ENCODE data around the gene ZCCHC17.

The ZCCHC17 gene

GRCh38 chr1:31356427-31356826 is 59.6 kb downstream of the ZCCHC17 start:
- H3K36me3 ChIP-seq (replicated peaks; ENCODE audit: insufficient read depth, low read length): no peaks in the 10 kb centered on the region
- H3K4me2 ChIP-seq (ENCODE audit: low read depth, low read length): no peak overlapping the region
- H4K20me1 ChIP-seq (ENCODE audit: insufficient read depth, low read length): no peaks in the 10 kb centered on the region
- H3K4me1 ChIP-seq (ENCODE audit: low read length): no peaks in the 10 kb centered on the region
- H3K9me3 ChIP-seq (replicated peaks; ENCODE audit: insufficient read depth, low read length): no peaks in the 10 kb centered on the region
- H3K9ac ChIP-seq (ENCODE audit: low read length): no peak overlapping the region
- H3K27me3 ChIP-seq (replicated peaks; ENCODE audit: insufficient read depth, low read length): no peaks in the 10 kb centered on the region
- no peak overlapping the region for H3K4me3 ChIP-seq (ENCODE audit: low read length)
- TF ChIP-seq EZH2 (optimal IDR thresholded peaks at IDR 0.05; ENCODE audit: low read depth, low read length) (no peak), EZH2phosphoT487 (IDR thresholded peaks at IDR 0.05; ENCODE audit: low read length) (no peak)
- TF ChIP-seq, protein P1, sequence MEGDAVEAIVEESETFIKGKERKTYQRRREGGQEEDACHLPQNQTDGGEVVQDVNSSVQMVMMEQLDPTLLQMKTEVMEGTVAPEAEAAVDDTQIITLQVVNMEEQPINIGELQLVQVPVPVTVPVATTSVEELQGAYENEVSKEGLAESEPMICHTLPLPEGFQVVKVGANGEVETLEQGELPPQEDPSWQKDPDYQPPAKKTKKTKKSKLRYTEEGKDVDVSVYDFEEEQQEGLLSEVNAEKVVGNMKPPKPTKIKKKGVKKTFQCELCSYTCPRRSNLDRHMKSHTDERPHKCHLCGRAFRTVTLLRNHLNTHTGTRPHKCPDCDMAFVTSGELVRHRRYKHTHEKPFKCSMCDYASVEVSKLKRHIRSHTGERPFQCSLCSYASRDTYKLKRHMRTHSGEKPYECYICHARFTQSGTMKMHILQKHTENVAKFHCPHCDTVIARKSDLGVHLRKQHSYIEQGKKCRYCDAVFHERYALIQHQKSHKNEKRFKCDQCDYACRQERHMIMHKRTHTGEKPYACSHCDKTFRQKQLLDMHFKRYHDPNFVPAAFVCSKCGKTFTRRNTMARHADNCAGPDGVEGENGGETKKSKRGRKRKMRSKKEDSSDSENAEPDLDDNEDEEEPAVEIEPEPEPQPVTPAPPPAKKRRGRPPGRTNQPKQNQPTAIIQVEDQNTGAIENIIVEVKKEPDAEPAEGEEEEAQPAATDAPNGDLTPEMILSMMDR (IDR thresholded peaks at IDR 0.05; ENCODE audit: low read length): no peak
- H3K27ac ChIP-seq (ENCODE audit: low read length): no peak overlapping the region
- H3K9me2 ChIP-seq (replicated peaks; ENCODE audit: insufficient read depth, low read length): no peaks in the 10 kb centered on the region
- H3F3A ChIP-seq (ENCODE audit: insufficient read depth, low read length): no peaks in the 10 kb centered on the region
- no peak for DNase-seq
- no peaks in the 10 kb centered on the region for H3K79me2 ChIP-seq (ENCODE audit: low read length)
- H2AFZ ChIP-seq (ENCODE audit: low read length): no peak overlapping the region

DNA sequence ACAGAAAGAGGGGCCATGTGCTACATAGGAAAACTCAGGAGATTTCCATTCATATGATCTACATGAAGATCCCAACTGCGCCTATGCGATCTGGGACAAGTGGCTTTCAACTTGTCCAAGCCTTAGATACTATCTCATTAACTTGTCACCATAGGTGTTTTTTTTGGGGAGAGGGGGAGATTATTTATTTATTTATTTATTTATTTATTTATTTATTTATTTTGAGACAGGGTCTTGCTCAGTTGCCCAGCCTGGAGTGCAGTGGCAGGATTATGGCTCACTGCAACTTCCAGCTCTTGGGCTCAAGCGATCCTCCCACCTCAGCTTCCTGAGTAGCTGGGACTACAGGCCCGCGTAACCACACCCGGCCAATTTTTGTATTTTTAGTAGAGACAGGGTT is 64.8 kb downstream of the ZCCHC17 start:
- TF ChIP-seq EZH2phosphoT487 (IDR thresholded peaks at IDR 0.05; ENCODE audit: low read length) (no peak), EZH2 (optimal IDR thresholded peaks at IDR 0.05; ENCODE audit: low read depth, low read length) (no peak)
- TF ChIP-seq, protein P1 (IDR thresholded peaks at IDR 0.05; ENCODE audit: low read length): no peak
- H3K9me2 ChIP-seq (replicated peaks; ENCODE audit: insufficient read depth, low read length): no peaks in the 10 kb centered on the region
- no peaks in the 10 kb centered on the region for H3F3A ChIP-seq (ENCODE audit: insufficient read depth, low read length)
- DNase-seq: no peak
- H3K36me3 ChIP-seq (replicated peaks; ENCODE audit: insufficient read depth, low read length): no peaks in the 10 kb centered on the region
- H3K9me3 ChIP-seq (replicated peaks; ENCODE audit: insufficient read depth, low read length): no peaks in the 10 kb centered on the region
- H3K27ac ChIP-seq (ENCODE audit: low read length): no peak overlapping the region
- no peaks in the 10 kb centered on the region for H4K20me1 ChIP-seq (ENCODE audit: insufficient read depth, low read length)
- H3K4me2 ChIP-seq (ENCODE audit: low read depth, low read length): no peak overlapping the region
- H3K9ac ChIP-seq (ENCODE audit: low read length): no peak overlapping the region
- H2AFZ ChIP-seq (ENCODE audit: low read length): no peak overlapping the region
- no peaks in the 10 kb centered on the region for H3K27me3 ChIP-seq (replicated peaks; ENCODE audit: insufficient read depth, low read length)
- H3K79me2 ChIP-seq (ENCODE audit: low read length): no peaks in the 10 kb centered on the region
- H3K4me3 ChIP-seq (ENCODE audit: low read length): no peak overlapping the region
- no peaks in the 10 kb centered on the region for H3K4me1 ChIP-seq (ENCODE audit: low read length)

DNA sequence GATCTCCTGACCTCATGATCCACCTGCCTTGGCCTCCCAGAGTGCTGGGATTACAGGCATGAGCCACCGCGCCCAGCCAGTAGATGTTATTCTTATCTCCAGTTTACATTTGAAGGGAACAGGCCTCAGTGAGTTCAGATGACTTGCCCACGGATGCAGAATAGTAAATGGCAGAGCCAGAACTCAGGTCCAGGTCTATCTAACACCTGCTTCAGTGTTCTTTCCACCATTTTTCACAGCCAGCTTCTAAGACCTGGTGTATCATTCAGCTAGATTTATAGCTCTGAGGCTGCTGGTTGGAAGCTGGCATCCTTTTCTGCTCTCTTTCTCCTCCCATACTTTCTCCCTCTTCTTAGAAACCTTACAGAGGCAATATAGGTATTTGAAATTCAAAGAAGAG is 65.2 kb downstream of the ZCCHC17 start:
- no peaks in the 10 kb centered on the region for H3K9me2 ChIP-seq (replicated peaks; ENCODE audit: insufficient read depth, low read length)
- H3K36me3 ChIP-seq (replicated peaks; ENCODE audit: insufficient read depth, low read length): no peaks in the 10 kb centered on the region
- no peaks in the 10 kb centered on the region for H3K27me3 ChIP-seq (replicated peaks; ENCODE audit: insufficient read depth, low read length)
- H3K4me1 ChIP-seq (ENCODE audit: low read length): no peaks in the 10 kb centered on the region
- no peaks in the 10 kb centered on the region for H3F3A ChIP-seq (ENCODE audit: insufficient read depth, low read length)
- H3K9me3 ChIP-seq (replicated peaks; ENCODE audit: insufficient read depth, low read length): no peaks in the 10 kb centered on the region
- H3K4me3 ChIP-seq (ENCODE audit: low read length): no peak overlapping the region
- H3K4me2 ChIP-seq (ENCODE audit: low read depth, low read length): no peak overlapping the region
- no peak for TF ChIP-seq EZH2phosphoT487 (IDR thresholded peaks at IDR 0.05; ENCODE audit: low read length)
- TF ChIP-seq, protein P1 (IDR thresholded peaks at IDR 0.05; ENCODE audit: low read length): no peak
- no peak for TF ChIP-seq EZH2 (optimal IDR thresholded peaks at IDR 0.05; ENCODE audit: low read depth, low read length)
- H2AFZ ChIP-seq (ENCODE audit: low read length): no peak overlapping the region
- H3K79me2 ChIP-seq (ENCODE audit: low read length): no peaks in the 10 kb centered on the region
- H3K27ac ChIP-seq (ENCODE audit: low read length): no peak overlapping the region
- no peak for DNase-seq
- H4K20me1 ChIP-seq (ENCODE audit: insufficient read depth, low read length): no peaks in the 10 kb centered on the region
- H3K9ac ChIP-seq (ENCODE audit: low read length): no peak overlapping the region

Measured in MM.1S (cell line).